Neuronal stem cell (in vitro differentiated cells): Measurements from ENCODE around the gene FYN.

Experiments used
- DNase-seq: peaks from one replicate; pipeline ENCODE4 v3.0.0-alpha.2; 2013; ENCODE audit warnings: low spot score
- H2AFZ ChIP-seq: one replicate; pipeline ENCODE4 v1.6.1; 2013; ENCODE audit warnings: mild to moderate bottlenecking, low read length, inconsistent platforms
- H2AK5ac ChIP-seq: 2 replicates; pipeline ENCODE4 v1.6.1; 2013; ENCODE audit warnings: low read depth, mild to moderate bottlenecking, inconsistent platforms, low read length, moderate library complexity, mixed read lengths
- H2BK120ac ChIP-seq: 2 replicates; pipeline ENCODE4 v1.6.1; 2013; ENCODE audit warnings: low read depth, mild to moderate bottlenecking, inconsistent platforms, low read length, moderate library complexity, mixed read lengths
- H2BK12ac ChIP-seq: one replicate; pipeline ENCODE4 v1.6.1; 2013; ENCODE audit warnings: low read length, inconsistent platforms
- H2BK15ac ChIP-seq: 2 replicates; pipeline ENCODE4 v1.6.1; 2013; ENCODE audit warnings: mild to moderate bottlenecking, low read length, inconsistent platforms, mixed read lengths
- H2BK5ac ChIP-seq: one replicate; pipeline ENCODE4 v1.6.1; 2013; ENCODE audit warnings: inconsistent platforms, mild to moderate bottlenecking, low read length, moderate library complexity
- H3K14ac ChIP-seq: one replicate; pipeline ENCODE4 v1.6.1; 2013; ENCODE audit warnings: low read length, inconsistent platforms
- H3K18ac ChIP-seq: 2 replicates; pipeline ENCODE4 v1.6.1; 2013; ENCODE audit warnings: low read length, inconsistent platforms
- H3K23ac ChIP-seq: 2 replicates; pipeline ENCODE4 v1.6.1; 2013; ENCODE audit warnings: low read depth, mild to moderate bottlenecking, mixed read lengths, low read length, inconsistent platforms; ENCODE audit not compliant: poor library complexity
- H3K27ac ChIP-seq: replicated peaks from 3 replicates; pipeline ENCODE4 v1.5.1; 2013; ENCODE audit warnings: low read length, inconsistent platforms
- H3K27me3 ChIP-seq, 3 experiments: 2 replicates each; pipeline ENCODE4 v1.6.1; 2013; ENCODE audit warnings: low read length in 3 of 3, mild to moderate bottlenecking in 2 of 3, inconsistent platforms in 1 of 3, low read depth in 1 of 3, mixed read lengths in 1 of 3, moderate library complexity in 1 of 3; ENCODE audit not compliant: control insufficient read depth in 3 of 3, insufficient read depth in 3 of 3
- H3K36me3 ChIP-seq, 2 donors: replicated peaks in 1 of 2; 2 replicates each; pipeline ENCODE4 v1.6.1; 2013; ENCODE audit warnings: low read length in 2 of 2; ENCODE audit not compliant: control insufficient read depth in 2 of 2, insufficient read depth in 2 of 2
- H3K4ac ChIP-seq: 2 replicates; pipeline ENCODE4 v1.6.1; 2013; ENCODE audit warnings: inconsistent platforms, mild to moderate bottlenecking, low read length, moderate library complexity
- H3K4me1 ChIP-seq, 2 donors: 1 replicate in 1 of 2; 2 replicates in 1 of 2; pipeline ENCODE4 v1.6.1; 2013; ENCODE audit warnings: low read length in 2 of 2, low read depth in 1 of 2; ENCODE audit not compliant: control insufficient read depth in 2 of 2, insufficient read depth in 1 of 2
- H3K4me2 ChIP-seq: one replicate; pipeline ENCODE4 v1.6.1; 2013; ENCODE audit warnings: mild to moderate bottlenecking, low read length, inconsistent platforms; ENCODE audit not compliant: insufficient read depth, poor library complexity, severe bottlenecking
- H3K4me3 ChIP-seq, 2 donors: 2 replicates each; pipeline ENCODE4 v1.5.1; 2013; ENCODE audit warnings: low read length in 2 of 2, mild to moderate bottlenecking in 2 of 2, inconsistent platforms in 1 of 2, moderate library complexity in 1 of 2
- H3K79me1 ChIP-seq: one replicate; pipeline ENCODE4 v1.6.1; 2013; ENCODE audit warnings: low read depth, mild to moderate bottlenecking, inconsistent platforms, low read length, moderate library complexity
- H3K9ac ChIP-seq: one replicate; pipeline ENCODE4 v1.6.1; 2013; ENCODE audit warnings: mild to moderate bottlenecking, low read depth, low read length, inconsistent platforms; ENCODE audit not compliant: poor library complexity
- H3K9me3 ChIP-seq, 2 donors: replicated peaks in 1 of 2; 2 replicates each; pipeline versions ENCODE3 to v1.6.1; 2013; ENCODE audit warnings: low read length in 2 of 2, mild to moderate bottlenecking in 2 of 2, inconsistent platforms in 1 of 2, low read depth in 1 of 2, mixed read lengths in 1 of 2, moderate library complexity in 1 of 2; ENCODE audit not compliant: control insufficient read depth in 2 of 2, insufficient read depth in 1 of 2
- H4K8ac ChIP-seq: one replicate; pipeline ENCODE4 v1.6.1; 2013; ENCODE audit warnings: low read depth, mild to moderate bottlenecking, inconsistent platforms, low read length, moderate library complexity
- H4K91ac ChIP-seq: one replicate; pipeline ENCODE4 v1.6.1; 2013; ENCODE audit warnings: low read length, low read depth, mild to moderate bottlenecking, inconsistent platforms; ENCODE audit not compliant: poor library complexity
- WGBS, 2 donors: extraction: QIAGEN DNeasy Blood & Tissue Kit; methylation state at CpG; one replicate each; pipeline ENCODE4 v1.1.7; 2013; ENCODE audit warnings: missing lambda C conversion rate in 2 of 2, mixed read lengths in 1 of 2; ENCODE audit not compliant: insufficient read length in 2 of 2, insufficient replicate concordance in 1 of 2; ENCODE audit errors: extremely low coverage in 2 of 2; 5-methylcytosine and 5-hydroxymethylcytosine counted together

Gene FYN

GRCh38 chr6:111653979-111654378 lies 219.3 kb downstream of the FYN start:
- Histone ChIP-seq H2AFZ (no peak overlapping the region), H3K27ac (no peak overlapping the region), H2BK12ac (no peak overlapping the region), H3K23ac (no peak overlapping the region), H3K79me1 (no peaks in the 10 kb centered on the region), H3K9me3 (peaks cover 0 to 9% of the 10 kb centered on the region in 2 donors), H2BK120ac (no peak overlapping the region), H4K8ac (no peak overlapping the region), H3K4me2 (no peak overlapping the region), H3K14ac (no peak overlapping the region), H3K36me3 (peaks cover 0 to 13% of the 10 kb centered on the region in 2 donors), H3K27me3 (no peaks in the 10 kb centered on the region), H3K4ac (no peak overlapping the region), H3K9ac (no peak overlapping the region), H4K91ac (no peak overlapping the region), H3K4me3 (no peak overlapping the region), H2BK5ac (no peak overlapping the region), H2BK15ac (no peak overlapping the region), H2AK5ac (no peak overlapping the region), H3K4me1 (no peaks in the 10 kb centered on the region), H3K18ac (no peak overlapping the region)
- DNase-seq, result no peak
- no CpG with 5 or more reads among the region's 2 CpGs for WGBS, 2 donors

- no peak overlapping the region for H2AFZ ChIP-seq
- no peak overlapping the region for H2BK12ac ChIP-seq
- no peak overlapping the region for H2AK5ac ChIP-seq
These were observed 219.8 kb downstream of the FYN start for GRCh38 chr6:111653434-111653833.

GRCh38 chr6:111652156-111652555 lies 221.1 kb downstream of the FYN start:
- Histone ChIP-seq H2BK12ac (no peak overlapping the region), H2BK120ac (no peak overlapping the region), H3K4me3 (no peak overlapping the region), H3K4me1 (no peaks in the 10 kb centered on the region), H3K9ac (no peak overlapping the region), H3K36me3 (peaks cover 0 to 10% of the 10 kb centered on the region in 2 donors), H3K18ac (no peak overlapping the region), H3K9me3 (peaks cover 0 to 9% of the 10 kb centered on the region in 2 donors), H2AFZ (no peak overlapping the region), H3K4me2 (no peak overlapping the region), H3K79me1 (no peaks in the 10 kb centered on the region), H3K27ac (no peak overlapping the region), H4K8ac (no peak overlapping the region), H2BK15ac (no peak overlapping the region), H2AK5ac (no peak overlapping the region), H4K91ac (no peak overlapping the region), H3K14ac (no peak overlapping the region), H3K4ac (no peak overlapping the region), H3K23ac (no peak overlapping the region), H2BK5ac (no peak overlapping the region), H3K27me3 (no peaks in the 10 kb centered on the region)
- no peak for DNase-seq
- no CpG with 5 or more reads among the region's 5 CpGs for WGBS, 2 donors

More at GRCh38 chr6:111653434-111653833, 219.8 kb downstream of the FYN start:
- H3K4me3 ChIP-seq, result no peak overlapping the region
- no peak overlapping the region for H3K18ac ChIP-seq
- no peak overlapping the region for H3K23ac ChIP-seq
- no peak overlapping the region for H4K91ac ChIP-seq
- no peak overlapping the region for H3K4me2 ChIP-seq
- H2BK5ac ChIP-seq, result no peak overlapping the region
- peaks cover 0 to 9% of the 10 kb centered on the region in 2 donors for H3K9me3 ChIP-seq
- no peak overlapping the region for H2BK120ac ChIP-seq
- H3K79me1 ChIP-seq, result no peaks in the 10 kb centered on the region
- H3K4me1 ChIP-seq, result no peaks in the 10 kb centered on the region
- no peak overlapping the region for H2BK15ac ChIP-seq
- no peak overlapping the region for H3K14ac ChIP-seq
- H3K27ac ChIP-seq, result no peak overlapping the region
- H3K4ac ChIP-seq, result no peak overlapping the region
- H4K8ac ChIP-seq, result no peak overlapping the region
- H3K36me3 ChIP-seq, result peaks cover 0 to 9% of the 10 kb centered on the region in 2 donors
- WGBS, 2 donors, result no CpG with 5 or more reads among the region's 1 CpG
- H3K9ac ChIP-seq, result no peak overlapping the region
- DNase-seq, result no peak
- H3K27me3 ChIP-seq, result no peaks in the 10 kb centered on the region

- DNase-seq, result no peak
- H2BK5ac ChIP-seq, result no peak overlapping the region
- WGBS, 2 donors, result no CpG with 5 or more reads among the region's 13 CpGs
These were observed 221.8 kb downstream of the FYN start for GRCh38 chr6:111651185-111652034.

More at GRCh38 chr6:111651185-111652034, 221.8 kb downstream of the FYN start:
- Histone ChIP-seq H3K18ac (no peak overlapping the region), H4K91ac (no peak overlapping the region), H3K4me1 (no peaks in the 10 kb centered on the region), H3K9me3 (peaks cover 0 to 9% of the 10 kb centered on the region in 2 donors), H2BK12ac (no peak overlapping the region), H3K4ac (no peak overlapping the region), H3K27me3 (no peaks in the 10 kb centered on the region), H3K9ac (no peak overlapping the region), H2AK5ac (no peak overlapping the region), H2AFZ (no peak overlapping the region), H3K4me3 (no peak overlapping the region), H3K4me2 (no peak overlapping the region), H3K27ac (no peak overlapping the region), H2BK15ac (no peak overlapping the region), H3K23ac (no peak overlapping the region), H3K36me3 (peaks cover 0 to 9% of the 10 kb centered on the region in 2 donors), H3K79me1 (no peaks in the 10 kb centered on the region), H4K8ac (no peak overlapping the region), H2BK120ac (no peak overlapping the region), H3K14ac (no peak overlapping the region)
